Duodenal mucosa (tissue), 2 donors: ENCODE measurements around the gene FAM47E.
"Not testable (repeated sequence)": the region's sequence is repeated elsewhere in the genome, so short reads cannot be mapped to it uniquely, and the experiment has no call there.

Experiments
- H3K27ac ChIP-seq: one replicate; pipeline ENCODE4 v1.7.0; 2013; ENCODE audit warnings: low read depth, low read length
- H3K27me3 ChIP-seq, 2 donors: one replicate each; pipeline ENCODE4 v1.7.0; 2013; ENCODE audit warnings: low read length in 2 of 2, control low read depth in 1 of 2; ENCODE audit not compliant: insufficient read depth in 2 of 2, control insufficient read depth in 1 of 2
- H3K36me3 ChIP-seq, 2 donors: one replicate each; pipeline ENCODE4 v1.7.0; 2013; ENCODE audit warnings: low read length in 2 of 2, control low read depth in 1 of 2; ENCODE audit not compliant: insufficient read depth in 2 of 2, control insufficient read depth in 1 of 2
- H3K4me1 ChIP-seq, 2 donors: one replicate each; pipeline ENCODE4 v1.7.0; 2013; ENCODE audit warnings: low read length in 2 of 2, control low read depth in 1 of 2; ENCODE audit not compliant: insufficient read depth in 2 of 2, control insufficient read depth in 1 of 2
- H3K4me3 ChIP-seq, 2 donors: one replicate each; pipeline ENCODE4 v1.7.0; 2013; ENCODE audit warnings: low read length in 2 of 2, low read depth in 1 of 2
- H3K9ac ChIP-seq, 2 donors: one replicate each; pipeline ENCODE4 v1.7.0; 2013; ENCODE audit warnings: low read length in 2 of 2, low read depth in 1 of 2
- H3K9me3 ChIP-seq, 2 donors: one replicate each; pipeline ENCODE4 v1.7.0; 2013; ENCODE audit warnings: low read length in 2 of 2, control low read depth in 1 of 2; ENCODE audit not compliant: control insufficient read depth in 1 of 2

Gene FAM47E

DNA sequence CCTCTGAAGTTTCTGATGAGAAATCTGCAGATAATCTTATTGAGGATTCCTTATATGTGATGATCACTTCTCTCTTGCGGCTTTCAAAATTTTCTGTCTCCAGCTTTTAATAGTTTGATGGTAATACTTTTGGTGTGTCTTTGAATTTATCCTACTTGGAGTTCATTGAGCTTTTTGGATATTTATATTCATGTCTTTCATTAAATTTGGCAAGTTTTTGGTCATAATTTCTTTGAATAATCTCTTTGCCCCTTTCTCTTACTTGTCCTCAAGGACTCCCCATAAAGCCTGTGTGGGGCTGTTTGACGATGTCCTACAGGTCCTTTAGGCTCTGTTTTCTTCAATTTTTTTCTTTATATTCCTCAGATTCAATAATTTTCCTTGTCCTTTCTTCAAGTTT lies 11.3 kb upstream of the FAM47E start:
- Histone ChIP-seq H3K27me3 (no peaks in the 10 kb centered on the region), H3K27ac (no peak overlapping the region), H3K4me3 (no peak overlapping the region), H3K9ac (no peak overlapping the region), H3K36me3 (no peaks in the 10 kb centered on the region), H3K9me3 (peaks cover 7 to 9% of the 10 kb centered on the region in 2 donors), H3K4me1 (peaks cover 3 to 10% of the 10 kb centered on the region in 2 donors)

DNA sequence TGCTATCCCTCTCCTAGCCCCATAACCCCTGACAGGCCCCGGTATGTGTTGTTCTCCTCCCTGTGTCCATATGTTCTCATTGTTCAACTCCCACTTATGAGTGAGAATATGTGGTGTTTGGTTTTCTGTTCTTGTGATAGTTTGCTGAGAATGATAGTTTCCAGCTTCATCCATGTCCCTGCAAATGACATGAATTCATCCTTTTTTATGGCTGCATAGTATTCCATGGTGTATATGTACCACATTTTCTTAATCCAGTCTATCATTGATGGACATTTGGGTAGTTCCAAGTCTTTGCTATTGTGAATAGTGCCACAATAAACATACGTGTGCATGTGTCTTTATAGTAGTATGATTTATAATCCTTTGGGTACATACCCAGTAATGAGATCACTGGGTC lies 7.6 kb upstream of the FAM47E start:
- not testable (repeated sequence) for H3K4me1 ChIP-seq, H3K27me3 ChIP-seq, H3K36me3 ChIP-seq, H3K9me3 ChIP-seq, H3K9ac ChIP-seq, H3K27ac ChIP-seq, H3K4me3 ChIP-seq

DNA sequence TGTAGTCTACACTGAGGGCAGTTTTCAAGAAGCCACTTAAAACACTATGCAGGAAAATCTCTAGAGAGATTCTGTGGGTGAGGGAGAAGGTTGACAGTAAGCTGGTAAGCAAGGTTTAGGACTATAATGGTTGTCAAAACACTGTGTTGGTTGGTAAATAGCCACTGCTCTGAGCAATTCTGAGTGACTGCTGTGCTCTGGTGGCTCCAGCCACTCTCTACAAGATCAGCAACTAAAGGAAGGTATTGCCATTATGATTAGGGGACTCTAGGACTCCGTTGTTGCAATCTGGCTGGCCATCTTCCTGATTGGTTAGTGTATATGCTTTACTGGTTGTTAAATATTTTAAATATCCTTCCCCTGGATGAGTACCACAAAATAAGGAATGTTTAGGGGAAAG lies 5.5 kb upstream of the FAM47E start:
- no peak overlapping the region for H3K9ac ChIP-seq

DNA sequence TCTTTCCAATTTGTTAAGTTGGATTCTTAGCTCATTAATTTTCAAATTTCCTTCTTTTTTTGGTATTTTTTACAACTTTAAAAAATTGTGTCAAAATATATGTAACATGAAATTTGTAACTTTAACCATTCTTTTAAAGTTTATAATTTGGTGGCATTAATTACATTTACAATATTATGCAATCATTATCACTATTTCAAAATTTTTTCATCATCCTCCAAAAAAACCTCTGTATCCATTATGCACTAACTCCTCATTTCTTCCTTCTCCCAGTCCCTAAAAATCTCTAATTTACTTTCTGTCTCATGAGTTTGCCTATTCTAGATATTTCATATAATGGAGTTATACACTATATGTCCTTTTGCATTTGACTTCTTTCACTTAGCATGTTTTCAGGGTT lies 4.7 kb upstream of the FAM47E start:
- no peaks in the 10 kb centered on the region for H3K27me3 ChIP-seq
- no peaks in the 10 kb centered on the region for H3K9me3 ChIP-seq
- H3K36me3 ChIP-seq = no peaks in the 10 kb centered on the region
- H3K9ac ChIP-seq = no peak overlapping the region
- no peak overlapping the region for H3K4me3 ChIP-seq
- H3K27ac ChIP-seq = no peak overlapping the region
- peaks cover 6 to 8% of the 10 kb centered on the region in 2 donors for H3K4me1 ChIP-seq

More for the DNA sequence above, 5.5 kb upstream of the FAM47E start:
- no peaks in the 10 kb centered on the region for H3K27me3 ChIP-seq
- no peaks in the 10 kb centered on the region for H3K36me3 ChIP-seq
- no peak overlapping the region for H3K27ac ChIP-seq
- H3K4me1 ChIP-seq = peaks cover 2 to 5% of the 10 kb centered on the region in 2 donors
- H3K9me3 ChIP-seq = no peaks in the 10 kb centered on the region
- H3K4me3 ChIP-seq = no peak overlapping the region

DNA sequence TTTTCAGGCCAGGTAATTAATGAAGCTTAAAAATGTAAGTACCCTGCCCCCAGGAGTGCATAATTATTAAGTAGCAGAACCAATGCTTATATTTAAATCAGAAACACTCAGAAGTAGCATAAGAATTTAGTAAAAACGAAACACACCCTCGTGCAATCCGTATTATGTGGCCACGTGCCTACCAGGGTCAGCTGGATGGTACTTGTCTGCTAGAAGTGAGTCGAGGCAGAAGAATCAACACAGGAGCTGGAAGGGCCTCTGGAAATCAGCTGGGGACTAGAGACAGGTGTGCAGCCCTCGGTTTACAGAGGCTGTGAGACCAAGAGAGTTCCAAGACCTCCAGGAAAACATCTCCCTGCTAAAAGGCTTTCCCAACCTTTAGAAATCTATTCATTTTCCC lies 559 bp upstream of the FAM47E start:
- Histone ChIP-seq H3K36me3 (no peaks in the 10 kb centered on the region), H3K4me1 (peaks cover 6 to 10% of the 10 kb centered on the region in 2 donors), H3K9ac (peak overlapping the region; percentile 50 to 60), H3K9me3 (no peaks in the 10 kb centered on the region), H3K27me3 (peaks cover 0 to 4% of the 10 kb centered on the region in 2 donors), H3K4me3 (peak overlapping the region; percentile 70 to 87), H3K27ac (no peak overlapping the region)

DNA sequence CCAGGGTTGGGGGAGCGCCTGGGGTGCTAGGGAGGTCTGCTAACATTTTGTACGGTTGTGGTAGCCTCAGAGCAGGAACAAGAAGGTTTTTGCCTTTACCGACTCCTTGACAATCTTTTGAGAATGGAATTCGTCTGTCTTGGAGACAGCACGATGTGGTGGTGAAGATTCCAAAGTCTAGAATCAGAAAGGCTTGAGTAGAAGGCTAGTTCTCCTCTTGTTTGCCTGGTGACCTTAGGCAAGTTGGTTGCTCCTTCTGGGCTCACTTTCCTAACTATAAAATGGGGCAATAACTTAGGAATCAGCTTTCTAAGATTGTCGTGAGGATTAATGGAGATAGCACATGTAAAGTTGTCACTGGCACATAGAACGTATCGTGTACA lies 741 bp downstream of the FAM47E start:
- Histone ChIP-seq H3K9me3 (no peaks in the 10 kb centered on the region), H3K4me1 (peaks cover 6 to 16% of the 10 kb centered on the region in 2 donors), H3K27me3 (peaks cover 0 to 4% of the 10 kb centered on the region in 2 donors), H3K27ac (no peak overlapping the region), H3K36me3 (no peaks in the 10 kb centered on the region), H3K9ac (no peak overlapping the region), H3K4me3 (peak overlapping the region; percentile 70 to 87)

DNA sequence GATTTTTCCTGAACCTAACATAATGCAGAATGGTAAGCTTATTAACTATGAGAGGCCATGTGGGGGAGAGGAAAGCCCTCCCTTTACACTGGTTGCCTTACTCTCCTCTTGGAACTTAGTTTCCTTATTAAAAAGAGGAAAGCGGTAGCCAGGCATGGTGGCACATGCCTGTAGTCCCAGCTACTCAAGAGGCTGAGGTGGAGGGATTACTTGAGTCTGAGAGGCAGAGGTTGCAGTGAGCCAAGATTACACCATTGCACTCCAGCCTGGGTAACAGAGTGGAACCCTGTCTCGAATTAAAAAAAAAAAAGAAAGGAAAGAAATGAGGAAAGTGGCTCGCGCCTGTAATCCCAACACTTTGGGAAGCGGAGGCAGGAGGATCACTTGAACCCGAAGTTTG lies 2.0 kb downstream of the FAM47E start:
- H3K27me3 ChIP-seq = peaks cover 0 to 4% of the 10 kb centered on the region in 2 donors
- no peak overlapping the region for H3K4me3 ChIP-seq

DNA sequence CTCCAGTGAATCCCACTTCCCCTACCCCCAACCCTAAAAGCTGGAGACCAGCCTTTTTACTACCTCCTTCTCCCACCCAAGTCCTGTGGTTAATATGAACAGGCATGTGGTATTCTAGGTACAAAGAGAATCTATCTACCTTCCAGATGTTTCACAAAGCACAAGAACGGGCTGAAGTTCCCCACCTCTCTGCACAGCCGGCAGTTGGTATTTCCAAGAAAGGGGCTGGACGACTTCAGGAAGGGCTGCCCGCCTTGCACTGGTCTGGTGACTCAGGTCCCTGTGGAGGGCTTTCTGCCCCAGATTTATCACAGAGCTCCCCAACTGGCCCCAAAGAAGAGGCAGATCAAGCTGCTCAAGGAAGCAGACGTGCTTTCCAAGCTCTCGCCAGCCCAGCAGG lies 4.5 kb downstream of the FAM47E start:
- peaks cover 0 to 4% of the 10 kb centered on the region in 2 donors for H3K27me3 ChIP-seq
- peaks cover 4 to 13% of the 10 kb centered on the region in 2 donors for H3K4me1 ChIP-seq
- no peak overlapping the region for H3K4me3 ChIP-seq
- H3K27ac ChIP-seq = no peak overlapping the region
- no peaks in the 10 kb centered on the region for H3K9me3 ChIP-seq
- no peak overlapping the region for H3K9ac ChIP-seq
- no peaks in the 10 kb centered on the region for H3K36me3 ChIP-seq

More for the DNA sequence above, 2.0 kb downstream of the FAM47E start:
- Histone ChIP-seq H3K4me1 (peaks cover 6 to 18% of the 10 kb centered on the region in 2 donors), H3K9me3 (no peaks in the 10 kb centered on the region), H3K36me3 (no peaks in the 10 kb centered on the region), H3K27ac (no peak overlapping the region), H3K9ac (no peak overlapping the region)

DNA sequence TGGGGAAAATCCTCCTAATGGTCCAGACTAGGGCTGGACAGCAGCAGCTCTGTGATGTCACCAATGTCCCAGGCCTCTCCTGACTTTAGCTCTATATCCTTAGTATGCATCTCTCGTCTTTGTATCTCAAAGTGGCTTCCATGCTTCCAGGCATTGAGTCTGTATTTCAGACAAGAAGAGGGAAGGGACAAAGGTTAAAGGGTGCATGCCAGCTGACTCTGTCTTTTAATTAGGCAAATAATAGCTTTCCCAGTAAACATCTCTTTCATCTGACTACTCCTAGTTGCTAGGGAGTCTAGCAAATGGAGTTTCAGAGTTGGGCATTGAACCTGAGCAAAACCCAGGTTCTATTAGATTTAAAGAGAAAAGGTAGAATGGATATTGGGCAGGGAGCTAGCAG lies 5.4 kb downstream of the FAM47E start:
- Histone ChIP-seq H3K36me3 (no peaks in the 10 kb centered on the region), H3K4me1 (peaks cover 0 to 8% of the 10 kb centered on the region in 2 donors), H3K4me3 (no peak overlapping the region), H3K27ac (no peak overlapping the region), H3K9ac (no peak overlapping the region), H3K9me3 (no peaks in the 10 kb centered on the region), H3K27me3 (peaks cover 0 to 4% of the 10 kb centered on the region in 2 donors)

DNA sequence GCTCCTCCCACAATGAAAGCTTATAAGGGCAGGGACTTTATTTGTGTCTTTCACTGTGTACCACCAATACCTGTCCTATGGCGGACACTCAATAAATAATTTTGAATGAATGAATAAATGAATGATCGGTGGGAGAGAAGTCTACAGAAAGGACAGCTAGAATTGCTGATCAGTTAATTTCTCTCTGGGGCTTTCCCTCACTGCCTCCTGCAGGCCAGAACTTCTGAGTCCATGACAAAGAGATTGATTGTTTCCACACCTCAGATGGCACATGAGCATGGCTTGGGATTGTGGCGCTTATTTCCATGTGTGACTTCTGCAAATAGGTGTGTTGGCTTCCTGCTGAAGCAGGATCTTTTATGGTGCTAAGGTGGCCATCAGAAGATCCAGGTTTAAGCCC lies 6.3 kb downstream of the FAM47E start:
- H3K36me3 ChIP-seq = no peaks in the 10 kb centered on the region

DNA sequence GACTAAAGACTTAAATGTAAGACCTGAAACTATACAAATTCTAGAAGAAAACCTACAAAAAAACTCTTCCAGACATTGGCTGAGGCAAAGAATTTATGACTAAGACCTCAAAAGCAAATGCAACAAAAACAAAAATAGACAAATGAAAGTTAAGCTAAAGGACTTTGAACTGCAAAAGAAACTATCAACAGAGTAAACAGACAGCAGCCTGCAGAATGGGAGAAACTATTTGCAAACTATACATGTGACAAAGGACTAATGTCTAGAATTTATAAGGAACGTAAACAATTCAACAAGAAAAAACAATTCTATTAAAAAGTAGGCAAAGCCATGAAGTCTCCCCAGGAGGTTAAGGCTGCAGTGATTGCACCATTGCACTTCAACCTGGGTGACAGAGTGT lies 9.1 kb downstream of the FAM47E start:
- Histone ChIP-seq H3K4me1 (peaks cover 0 to 8% of the 10 kb centered on the region in 2 donors), H3K9ac (no peak overlapping the region), H3K9me3 (no peaks in the 10 kb centered on the region), H3K27me3 (no peaks in the 10 kb centered on the region), H3K27ac (no peak overlapping the region), H3K4me3 (no peak overlapping the region), H3K36me3 (no peaks in the 10 kb centered on the region)

More for the DNA sequence above, 6.3 kb downstream of the FAM47E start:
- Histone ChIP-seq H3K9ac (no peak overlapping the region), H3K4me3 (no peak overlapping the region), H3K27me3 (no peaks in the 10 kb centered on the region), H3K4me1 (peaks cover 0 to 8% of the 10 kb centered on the region in 2 donors), H3K27ac (no peak overlapping the region), H3K9me3 (no peaks in the 10 kb centered on the region)
